HepG2 (cell line): ENCODE measurements around the gene DOK4. TPM values are rescaled to one million over a fixed set of nuclear protein-coding genes. Genes with fewer than 3 reads are reported as not detected.

Experiments
- ATF1 ChIP-seq: IDR thresholded peaks from 2 replicates; pipeline ENCODE4 v1.6.1; 2016; ENCODE audit warnings: mild to moderate bottlenecking, control low read depth
- JUNB ChIP-seq: sonication (generic); formaldehyde crosslinking; IDR thresholded peaks from 2 replicates; pipeline ENCODE4 v1.8.0; 2022; ENCODE audit warnings: missing genetic modification reagents, mild to moderate bottlenecking, borderline replicate concordance
- KDM3A ChIP-seq: IDR thresholded peaks from 2 replicates; pipeline ENCODE4 v1.6.1; 2018; ENCODE audit warnings: low read depth, missing compliant biosample characterization
- KLF11 ChIP-seq: IDR thresholded peaks from 2 replicates; pipeline ENCODE4 v1.6.1; 2016; ENCODE audit warnings: missing compliant biosample characterization
- MED13 ChIP-seq: sonication (generic); formaldehyde crosslinking; IDR thresholded peaks from 2 replicates; pipeline ENCODE4 v1.5.0; 2020; ENCODE audit warnings: missing genetic modification reagents
- MXI1 ChIP-seq: IDR thresholded peaks from 3 replicates; pipeline ENCODE4 v1.6.1; 2012; ENCODE audit warnings: low read depth, low read length, inconsistent platforms, borderline replicate concordance
- NR2C2 ChIP-seq: sonication (generic); formaldehyde crosslinking; IDR thresholded peaks from 2 replicates; pipeline ENCODE4 v1.4.0; 2020; ENCODE audit warnings: missing genetic modification reagents, mild to moderate bottlenecking, moderate library complexity, borderline replicate concordance
- PCBP2 ChIP-seq: fragments of 200-400 bp; formaldehyde crosslinking; optimal IDR thresholded peaks from 2 replicates; pipeline ENCODE3; 2018; ENCODE audit warnings: low read length, low read depth; ENCODE audit not compliant: poor library complexity, severe bottlenecking
- PHB2 ChIP-seq: fragments of 450-650 bp; IDR thresholded peaks from 2 replicates; pipeline ENCODE4 v1.6.1; 2018; ENCODE audit not compliant: partially characterized antibody
- TBX2 ChIP-seq: sonication (generic); formaldehyde crosslinking; IDR thresholded peaks from 2 replicates; pipeline ENCODE4 v1.5.0; 2020; ENCODE audit warnings: missing genetic modification reagents, mild to moderate bottlenecking, borderline replicate concordance
- XBP1 ChIP-seq: sonication (generic); formaldehyde crosslinking; IDR thresholded peaks from 2 replicates; pipeline ENCODE4 v1.5.0; 2020; ENCODE audit warnings: missing genetic modification reagents
- ZKSCAN1 ChIP-seq: fragments of 150-350 bp; IDR thresholded peaks from 2 replicates; pipeline ENCODE4 v1.6.1; 2014; ENCODE audit warnings: low read length
- ZKSCAN5 ChIP-seq: sonication (generic); formaldehyde crosslinking; IDR thresholded peaks from 2 replicates; pipeline ENCODE4 v1.5.1; 2020; ENCODE audit warnings: mild to moderate bottlenecking, missing genetic modification reagents
- ZNF292 ChIP-seq: sonication (generic); formaldehyde crosslinking; IDR thresholded peaks from 2 replicates; pipeline ENCODE4 v1.8.1; 2022; ENCODE audit warnings: mild to moderate bottlenecking, low read depth, missing genetic modification reagents, borderline replicate concordance
- ZNF383 ChIP-seq: sonication (generic); formaldehyde crosslinking; IDR thresholded peaks from 2 replicates; pipeline ENCODE4 v1.4.0; 2020; ENCODE audit warnings: missing genetic modification reagents, mild to moderate bottlenecking, borderline replicate concordance
- ZNF556 ChIP-seq: sonication (generic); formaldehyde crosslinking; IDR thresholded peaks from 2 replicates; pipeline ENCODE4 v1.4.0; 2020; ENCODE audit warnings: mild to moderate bottlenecking, missing genetic modification reagents, borderline replicate concordance
- ZNF674 ChIP-seq: sonication (generic); formaldehyde crosslinking; IDR thresholded peaks from 2 replicates; pipeline ENCODE4 v1.5.0; 2020; ENCODE audit warnings: low read depth, mild to moderate bottlenecking, missing genetic modification reagents
- ZNF768 ChIP-seq: sonication (generic); formaldehyde crosslinking; IDR thresholded peaks from 2 replicates; pipeline ENCODE4 v1.4.0; 2020; ENCODE audit warnings: missing genetic modification reagents
- polyA plus RNA-seq, 8 experiments: library from polyadenylated mRNA; depleted of rRNA in 3 of 8; stranded (reverse) in 7 of 8; unstranded in 1 of 8; fragments of >200 nt; fragmentation: Illumina TruSeq in 4 of 8; extraction: Trizol in 4 of 8; gene quantifications; 2 replicates each; pipeline versions ENCODE4 v1.2.1 to v1.2.3, GENCODE V29; 2011 to 2016; ENCODE audit warnings: low read depth in 4 of 8, missing spikeins in 1 of 8, mixed read lengths in 1 of 8; ENCODE audit not compliant: insufficient read depth in 1 of 8
- total RNA-seq, 5 experiments: library from RNA; depleted of rRNA; stranded (reverse); fragments of >200 nt; fragmentation: Illumina TruSeq; extraction: Trizol; gene quantifications; 2 replicates each; pipeline ENCODE4 v1.2.3, GENCODE V29; 2016; ENCODE audit warnings: low read depth in 1 of 5
- TF ChIP-seq, protein P1 (sequence below): sonication (generic); formaldehyde crosslinking; IDR thresholded peaks from 2 replicates; pipeline ENCODE4 v1.5.1; 2020; ENCODE audit warnings: mild to moderate bottlenecking, missing genetic modification reagents, moderate library complexity
- TF ChIP-seq, protein P2 (sequence below): sonication (generic); formaldehyde crosslinking; conservative IDR thresholded peaks from 2 replicates; pipeline ENCODE4 v1.4.0; 2020; ENCODE audit warnings: missing genetic modification reagents
- TF ChIP-seq, protein P3 (sequence below): sonication (generic); formaldehyde crosslinking; IDR thresholded peaks from 2 replicates; pipeline ENCODE4 v1.4.0; 2020; ENCODE audit warnings: mild to moderate bottlenecking, missing genetic modification reagents, borderline replicate concordance

The DOK4 gene
- total and polyA plus RNA-seq, 2 of the 13 experiments (the other 11 are each of a cell fraction or from before 2014, with no cell fraction given) = 52.7 to 70.0 TPM

DNA sequence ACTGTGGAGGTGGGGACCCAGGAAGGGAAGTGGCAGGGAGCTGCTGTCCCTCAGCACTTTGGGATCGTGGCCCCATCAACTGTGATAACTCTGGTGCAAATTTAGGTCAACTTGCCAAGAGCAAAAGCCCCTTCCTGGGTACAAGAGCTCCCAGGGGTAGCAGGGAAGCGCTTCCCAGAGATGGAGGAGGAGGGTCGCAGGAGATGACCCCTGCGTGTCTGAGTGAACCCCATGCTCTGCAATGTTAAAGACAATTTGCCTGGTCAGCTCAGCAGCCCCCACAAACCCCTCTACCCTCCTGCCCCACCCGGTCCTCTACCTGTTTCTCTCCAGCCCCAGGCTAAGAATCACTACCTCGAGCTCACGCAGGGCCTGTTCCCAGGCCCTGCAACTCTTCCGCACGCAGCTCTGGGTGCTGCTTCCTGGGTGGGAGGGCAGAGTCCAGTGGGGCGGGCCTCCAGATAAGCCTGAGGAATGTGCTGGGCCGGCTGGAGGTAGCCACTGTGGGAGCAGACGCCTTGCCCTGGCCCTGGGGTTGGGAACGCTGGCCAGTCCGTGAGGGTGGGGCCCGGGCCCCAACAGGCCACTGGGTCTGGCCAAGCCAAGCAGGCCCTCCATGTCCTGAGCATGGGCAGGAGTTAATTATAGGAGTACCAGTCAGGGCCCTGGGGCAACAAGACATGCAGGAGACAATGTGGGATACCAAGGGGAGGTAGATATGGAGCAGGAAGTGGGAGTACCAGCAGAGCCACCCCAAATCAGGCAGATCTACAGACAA, 6.1 kb downstream of the DOK4 start (continued):
- TF ChIP-seq, protein P1, sequence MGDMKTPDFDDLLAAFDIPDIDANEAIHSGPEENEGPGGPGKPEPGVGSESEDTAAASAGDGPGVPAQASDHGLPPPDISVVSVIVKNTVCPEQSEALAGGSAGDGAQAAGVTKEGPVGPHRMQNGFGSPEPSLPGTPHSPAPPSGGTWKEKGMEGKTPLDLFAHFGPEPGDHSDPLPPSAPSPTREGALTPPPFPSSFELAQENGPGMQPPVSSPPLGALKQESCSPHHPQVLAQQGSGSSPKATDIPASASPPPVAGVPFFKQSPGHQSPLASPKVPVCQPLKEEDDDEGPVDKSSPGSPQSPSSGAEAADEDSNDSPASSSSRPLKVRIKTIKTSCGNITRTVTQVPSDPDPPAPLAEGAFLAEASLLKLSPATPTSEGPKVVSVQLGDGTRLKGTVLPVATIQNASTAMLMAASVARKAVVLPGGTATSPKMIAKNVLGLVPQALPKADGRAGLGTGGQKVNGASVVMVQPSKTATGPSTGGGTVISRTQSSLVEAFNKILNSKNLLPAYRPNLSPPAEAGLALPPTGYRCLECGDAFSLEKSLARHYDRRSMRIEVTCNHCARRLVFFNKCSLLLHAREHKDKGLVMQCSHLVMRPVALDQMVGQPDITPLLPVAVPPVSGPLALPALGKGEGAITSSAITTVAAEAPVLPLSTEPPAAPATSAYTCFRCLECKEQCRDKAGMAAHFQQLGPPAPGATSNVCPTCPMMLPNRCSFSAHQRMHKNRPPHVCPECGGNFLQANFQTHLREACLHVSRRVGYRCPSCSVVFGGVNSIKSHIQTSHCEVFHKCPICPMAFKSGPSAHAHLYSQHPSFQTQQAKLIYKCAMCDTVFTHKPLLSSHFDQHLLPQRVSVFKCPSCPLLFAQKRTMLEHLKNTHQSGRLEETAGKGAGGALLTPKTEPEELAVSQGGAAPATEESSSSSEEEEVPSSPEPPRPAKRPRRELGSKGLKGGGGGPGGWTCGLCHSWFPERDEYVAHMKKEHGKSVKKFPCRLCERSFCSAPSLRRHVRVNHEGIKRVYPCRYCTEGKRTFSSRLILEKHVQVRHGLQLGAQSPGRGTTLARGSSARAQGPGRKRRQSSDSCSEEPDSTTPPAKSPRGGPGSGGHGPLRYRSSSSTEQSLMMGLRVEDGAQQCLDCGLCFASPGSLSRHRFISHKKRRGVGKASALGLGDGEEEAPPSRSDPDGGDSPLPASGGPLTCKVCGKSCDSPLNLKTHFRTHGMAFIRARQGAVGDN (CRISPR knock-in tag) = peak; percentile 98
- TF ChIP-seq ZNF383 (CRISPR knock-in tag) (no peak), ZNF768 (CRISPR knock-in tag) (no peak), XBP1 (no peak), ZNF292 (CRISPR knock-in tag) (peak; percentile 80; the same call in 1 of the 2 replicates), JUNB (CRISPR knock-in tag) (no peak), ZNF556 (CRISPR knock-in tag) (peak; percentile 47; the same call in 1 of the 2 replicates), MED13 (0 out of 2 replicates have a peak, but pooled peaks have one; percentile 9), ZKSCAN1 (peak; percentile 50; the same call in 1 of the 2 replicates), KDM3A (CRISPR knock-in tag) (peak; percentile 58; the same call in 1 of the 2 replicates), ATF1 (no peak), TBX2 (CRISPR knock-in tag) (peak; percentile 82; the same call in 1 of the 2 replicates), KLF11 (CRISPR knock-in tag) (peak; percentile 37; the same call in 1 of the 2 replicates), ZKSCAN5 (CRISPR knock-in tag) (0 out of 2 replicates have a peak, but pooled peaks have one; percentile 44), NR2C2 (CRISPR knock-in tag) (peak; percentile 65; the same call in 1 of the 2 replicates), ZNF674 (CRISPR knock-in tag) (no peak), PCBP2 (no peak), PHB2 (no peak), MXI1 (peak; percentile 59; the same call in 1 of the 3 replicates)
- TF ChIP-seq, protein P2, sequence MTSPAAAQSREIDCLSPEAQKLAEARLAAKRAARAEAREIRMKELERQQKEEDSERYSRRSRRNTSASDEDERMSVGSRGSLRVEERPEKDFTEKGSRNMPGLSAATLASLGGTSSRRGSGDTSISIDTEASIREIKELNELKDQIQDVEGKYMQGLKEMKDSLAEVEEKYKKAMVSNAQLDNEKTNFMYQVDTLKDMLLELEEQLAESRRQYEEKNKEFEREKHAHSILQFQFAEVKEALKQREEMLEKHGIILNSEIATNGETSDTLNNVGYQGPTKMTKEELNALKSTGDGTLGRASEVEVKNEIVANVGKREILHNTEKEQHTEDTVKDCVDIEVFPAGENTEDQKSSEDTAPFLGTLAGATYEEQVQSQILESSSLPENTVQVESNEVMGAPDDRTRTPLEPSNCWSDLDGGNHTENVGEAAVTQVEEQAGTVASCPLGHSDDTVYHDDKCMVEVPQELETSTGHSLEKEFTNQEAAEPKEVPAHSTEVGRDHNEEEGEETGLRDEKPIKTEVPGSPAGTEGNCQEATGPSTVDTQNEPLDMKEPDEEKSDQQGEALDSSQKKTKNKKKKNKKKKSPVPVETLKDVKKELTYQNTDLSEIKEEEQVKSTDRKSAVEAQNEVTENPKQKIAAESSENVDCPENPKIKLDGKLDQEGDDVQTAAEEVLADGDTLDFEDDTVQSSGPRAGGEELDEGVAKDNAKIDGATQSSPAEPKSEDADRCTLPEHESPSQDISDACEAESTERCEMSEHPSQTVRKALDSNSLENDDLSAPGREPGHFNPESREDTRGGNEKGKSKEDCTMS (CRISPR knock-in tag) = no peak
- TF ChIP-seq, protein P3, sequence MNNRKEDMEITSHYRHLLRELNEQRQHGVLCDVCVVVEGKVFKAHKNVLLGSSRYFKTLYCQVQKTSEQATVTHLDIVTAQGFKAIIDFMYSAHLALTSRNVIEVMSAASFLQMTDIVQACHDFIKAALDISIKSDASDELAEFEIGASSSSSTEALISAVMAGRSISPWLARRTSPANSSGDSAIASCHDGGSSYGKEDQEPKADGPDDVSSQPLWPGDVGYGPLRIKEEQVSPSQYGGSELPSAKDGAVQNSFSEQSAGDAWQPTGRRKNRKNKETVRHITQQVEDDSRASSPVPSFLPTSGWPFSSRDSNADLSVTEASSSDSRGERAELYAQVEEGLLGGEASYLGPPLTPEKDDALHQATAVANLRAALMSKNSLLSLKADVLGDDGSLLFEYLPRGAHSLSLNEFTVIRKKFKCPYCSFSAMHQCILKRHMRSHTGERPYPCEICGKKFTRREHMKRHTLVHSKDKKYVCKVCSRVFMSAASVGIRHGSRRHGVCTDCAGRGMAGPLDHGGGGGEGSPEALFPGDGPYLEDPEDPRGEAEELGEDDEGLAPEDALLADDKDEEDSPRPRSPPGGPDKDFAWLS (CRISPR knock-in tag) = no peak; the same call in 1 of the 2 replicates
